Activated CD4-positive, alpha-beta memory T cell treated with anti-CD3 and anti-CD28 coated beads, Interleukin-2, amount 10 ng/mL, durations not matched to agents 7 days and 5 days (primary cell): Measurements from ENCODE around the gene OR51B6. TPM values are rescaled to one million over a fixed set of nuclear protein-coding genes. Genes with fewer than 3 reads are reported as not detected.

Experiments used
- CTCF ChIA-PET: fragments of 350-600 bp; sonication (Branson Sonifier 250); formaldehyde crosslinking; loops from one replicate; lab custom pipeline; 2021; ENCODE audit warnings: antibody characterized with exemption, inconsistent platforms; lab: Charles Lee
- POLR2A ChIA-PET: fragments of 350-600 bp; sonication (Branson Sonifier 250); formaldehyde crosslinking; loops from one replicate; lab custom pipeline; 2021; ENCODE audit warnings: antibody characterized with exemption; lab: Charles Lee
- DNase-seq: peaks from one replicate; pipeline ENCODE4 v3.0.0-alpha.2; 2020
- H3K27ac Mint-ChIP-seq: one replicate; pipeline ENCODE4 v1.8.0; 2021; ENCODE audit warnings: mild to moderate bottlenecking, mixed read lengths
- H3K27me3 Mint-ChIP-seq: one replicate; pipeline ENCODE4 v1.8.0; 2021; ENCODE audit warnings: mixed read lengths
- H3K36me3 Mint-ChIP-seq: one replicate; pipeline ENCODE4 v1.8.0; 2021; ENCODE audit warnings: low read depth, mixed read lengths
- H3K4me1 Mint-ChIP-seq: one replicate; pipeline ENCODE4 v1.8.0; 2021; ENCODE audit warnings: mixed read lengths
- H3K4me3 Mint-ChIP-seq: one replicate; pipeline ENCODE4 v1.8.0; 2021; ENCODE audit warnings: mild to moderate bottlenecking, mixed read lengths
- H3K9me3 Mint-ChIP-seq: one replicate; pipeline ENCODE4 v1.8.0; 2021; ENCODE audit warnings: mixed read lengths
- total RNA-seq, 2 experiments: library from RNA; stranded (reverse); gene quantifications; one replicate each; pipeline ENCODE4 v1.2.3, GENCODE V29; 2021

Gene OR51B6
- total RNA-seq, 2 experiments from 2014 or later: not detected

DNA sequence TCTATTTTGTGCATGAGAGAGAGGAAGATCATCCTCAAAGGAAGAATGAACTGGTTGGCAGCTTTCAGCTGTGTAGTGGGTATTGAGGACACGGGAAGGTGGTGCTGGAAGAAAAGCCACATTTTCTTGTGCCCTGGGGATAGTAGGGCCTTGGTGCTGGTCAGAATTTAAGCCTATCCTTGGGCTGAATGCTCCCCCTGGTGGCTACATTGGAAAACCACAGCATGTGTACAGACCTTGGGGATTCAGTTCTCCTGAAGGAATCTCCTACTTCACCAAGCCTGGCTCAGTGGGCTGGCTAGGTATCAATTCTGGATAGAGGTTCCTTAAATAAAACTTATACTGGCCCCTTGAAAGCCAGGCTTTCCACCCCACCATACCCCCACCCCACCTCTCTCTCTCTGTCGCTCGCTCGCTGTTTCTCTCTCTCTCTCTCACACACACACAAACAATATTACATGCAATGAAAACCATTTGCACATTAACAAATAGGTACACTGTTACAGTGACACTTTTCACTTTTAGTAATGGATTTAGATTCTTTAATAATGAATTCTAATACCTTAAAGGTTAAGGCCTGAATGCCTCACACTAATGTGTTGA is 29.5 kb downstream of the OR51B6 start:
- peak; percentile 35 for DNase-seq
- no peak overlapping the region for H3K27ac Mint-ChIP-seq
- no peak overlapping the region for H3K4me3 Mint-ChIP-seq
- no peaks in the 10 kb centered on the region for H3K9me3 Mint-ChIP-seq
- ChIA-PET CTCF (no interaction called here), POLR2A (no interaction called here)
- H3K27me3 Mint-ChIP-seq: no peaks in the 10 kb centered on the region
- no peaks in the 10 kb centered on the region for H3K4me1 Mint-ChIP-seq
- H3K36me3 Mint-ChIP-seq: no peaks in the 10 kb centered on the region

DNA sequence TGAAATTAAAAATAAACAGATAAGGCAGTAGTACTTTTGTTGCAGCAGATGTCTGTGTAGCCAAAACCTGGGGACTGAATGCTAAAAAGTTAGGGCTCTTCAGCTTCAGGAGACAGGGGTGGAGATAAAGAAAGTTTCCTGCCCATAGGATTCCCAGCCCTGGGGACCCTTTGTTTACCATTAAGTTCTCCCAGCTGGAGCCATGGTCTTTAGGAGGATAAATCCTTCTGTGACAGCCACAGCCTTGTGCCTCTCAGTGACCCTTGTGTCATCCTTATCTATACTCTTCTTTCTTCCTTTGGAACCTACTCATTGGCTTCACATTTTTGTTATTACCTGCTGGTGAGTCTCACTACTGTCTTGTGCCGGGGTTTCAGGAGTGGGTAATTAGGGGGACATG is 32.3 kb downstream of the OR51B6 start, which contains the start of gene OR51M1:
Gene OR51M1, plus strand, starts transcription at position 237 of the 400 bp plus-strand sequence. CDS start 5,587 bp downstream, outside the sequence.
- no peak for DNase-seq
- Mint-ChIP-seq H3K27me3 (no peaks in the 10 kb centered on the region), H3K9me3 (no peaks in the 10 kb centered on the region), H3K4me3 (no peak within 1 kb of the TSS), H3K4me1 (no peaks in the 10 kb centered on the region), H3K36me3 (no peaks in the 10 kb centered on the region), H3K27ac (no peak within 1 kb of the TSS)
- ChIA-PET CTCF (no interaction called here), POLR2A (no interaction called here)

DNA sequence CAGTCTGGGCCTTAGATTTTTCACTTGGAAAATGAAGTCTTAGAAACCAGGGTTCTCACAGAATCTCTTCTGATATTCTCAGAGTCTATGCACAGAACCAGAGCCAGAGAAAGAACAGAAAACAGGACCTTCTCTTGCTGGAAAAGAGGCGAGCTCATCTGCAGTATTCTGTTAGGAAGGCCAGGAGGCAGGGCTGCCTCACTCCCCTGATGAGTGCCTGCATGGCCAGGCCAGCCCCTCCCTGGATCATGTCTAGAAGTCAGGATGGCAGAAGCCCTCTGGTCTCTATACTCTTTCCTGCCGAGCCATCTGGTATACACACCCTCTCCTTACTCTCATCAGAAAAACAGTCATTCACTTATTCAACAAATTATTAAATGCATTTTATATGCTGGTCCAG is 33.0 kb downstream of the OR51B6 start:
- no peak overlapping the region for H3K4me3 Mint-ChIP-seq
- H3K9me3 Mint-ChIP-seq: no peaks in the 10 kb centered on the region
- H3K27ac Mint-ChIP-seq: no peak overlapping the region
- H3K27me3 Mint-ChIP-seq: no peaks in the 10 kb centered on the region
- H3K4me1 Mint-ChIP-seq: no peaks in the 10 kb centered on the region
- ChIA-PET POLR2A (no interaction called here), CTCF (no interaction called here)
- no peaks in the 10 kb centered on the region for H3K36me3 Mint-ChIP-seq
- DNase-seq: no peak

DNA sequence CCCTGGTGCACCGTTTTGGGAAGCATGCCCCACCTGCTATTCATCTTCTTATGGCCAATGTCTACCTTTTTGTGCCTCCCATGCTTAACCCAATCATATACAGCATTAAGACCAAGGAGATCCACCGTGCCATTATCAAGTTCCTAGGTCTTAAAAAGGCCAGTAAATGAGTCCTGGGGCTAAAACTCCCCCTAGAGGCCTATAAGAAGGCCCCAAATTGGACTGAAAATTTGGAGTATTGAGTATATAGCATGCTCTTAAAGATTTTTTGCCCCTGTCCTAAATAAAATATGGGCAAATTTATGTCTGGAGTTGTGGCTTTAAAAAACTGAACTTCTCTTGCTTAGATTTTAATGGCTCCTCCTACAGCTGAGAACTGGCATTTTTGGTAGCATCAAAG is 38.9 kb downstream of the OR51B6 start:
- POLR2A ChIA-PET: no interaction called here
- H3K4me3 Mint-ChIP-seq: no peak overlapping the region
- no peaks in the 10 kb centered on the region for H3K36me3 Mint-ChIP-seq
- DNase-seq: no peak
- no peak overlapping the region for H3K27ac Mint-ChIP-seq
- H3K27me3 Mint-ChIP-seq: no peaks in the 10 kb centered on the region
- no peaks in the 10 kb centered on the region for H3K9me3 Mint-ChIP-seq
- CTCF ChIA-PET: no interaction called here
- H3K4me1 Mint-ChIP-seq: no peaks in the 10 kb centered on the region

DNA sequence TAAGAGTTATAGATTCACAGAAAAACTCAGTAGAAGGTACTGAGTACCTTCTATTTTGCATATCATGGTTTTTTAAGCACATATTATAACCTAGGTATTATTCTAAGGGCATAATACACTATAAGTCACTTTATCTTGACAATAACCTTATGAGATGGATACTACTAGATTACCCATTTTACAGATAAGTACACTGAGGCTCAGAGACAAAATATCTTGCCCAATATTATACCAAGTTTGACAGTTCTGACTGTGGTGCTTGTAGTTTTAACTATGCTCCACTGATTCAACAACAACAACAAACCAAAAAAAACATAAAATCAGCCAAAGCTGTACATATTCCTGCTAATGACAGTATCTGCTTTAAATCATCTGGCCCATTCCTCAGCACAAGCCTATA is 42.8 kb downstream of the OR51B6 start:
- Mint-ChIP-seq H3K36me3 (no peaks in the 10 kb centered on the region), H3K27ac (no peak overlapping the region), H3K9me3 (no peaks in the 10 kb centered on the region), H3K4me3 (no peak overlapping the region), H3K27me3 (no peaks in the 10 kb centered on the region), H3K4me1 (no peaks in the 10 kb centered on the region)
- CTCF ChIA-PET: no interaction called here
- POLR2A ChIA-PET: no interaction called here
- DNase-seq: no peak

DNA sequence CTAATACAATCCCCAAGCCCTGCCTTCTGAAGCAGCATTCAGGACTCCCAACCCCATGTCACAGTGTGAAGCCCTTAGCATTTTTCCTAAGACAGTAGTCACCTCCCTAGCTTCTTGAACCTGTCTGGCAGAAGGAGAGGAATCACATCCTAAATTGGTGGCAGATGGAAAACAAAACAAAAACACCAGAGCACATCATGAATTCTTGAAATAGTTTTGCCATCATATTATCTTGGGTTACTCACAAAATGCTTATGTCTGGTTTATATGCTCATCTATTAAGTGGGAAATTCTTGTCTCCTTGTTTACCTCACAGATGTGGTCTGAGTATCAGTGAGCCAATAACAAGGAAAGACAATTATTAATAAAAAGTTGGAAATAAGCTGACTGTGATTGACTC is 47.6 kb downstream of the OR51B6 start:
- H3K36me3 Mint-ChIP-seq: no peaks in the 10 kb centered on the region
- POLR2A ChIA-PET: no interaction called here
- H3K4me3 Mint-ChIP-seq: no peak overlapping the region
- no peaks in the 10 kb centered on the region for H3K4me1 Mint-ChIP-seq
- CTCF ChIA-PET: no interaction called here
- H3K9me3 Mint-ChIP-seq: peaks cover 3% of the 10 kb centered on the region
- DNase-seq: no peak
- H3K27me3 Mint-ChIP-seq: no peaks in the 10 kb centered on the region
- H3K27ac Mint-ChIP-seq: no peak overlapping the region

Other genes starting within 250 kb of the OR51B6 start
- gene OR52A5, start 213.2 kb upstream of the OR51B6 start, total RNA-seq: not detected
- gene OR52A1, start 196.8 kb upstream of the OR51B6 start, total RNA-seq: not detected
- not detected for gene OR51V1, start 150.8 kb upstream of the OR51B6 start, total RNA-seq
- not detected for gene HBB, start 124.4 kb upstream of the OR51B6 start, total RNA-seq
- not detected for gene HBD, start 117.0 kb upstream of the OR51B6 start, total RNA-seq
- not detected for gene HBG1, start 101.7 kb upstream of the OR51B6 start, total RNA-seq
- not detected for gene HBG2, start 96.7 kb upstream of the OR51B6 start, total RNA-seq
- gene HBE1, start 81.6 kb upstream of the OR51B6 start, total RNA-seq: not detected
- not detected for gene OR51B4, start 49.6 kb upstream of the OR51B6 start, total RNA-seq
- not detected for gene OR51B2, start 27.2 kb upstream of the OR51B6 start, total RNA-seq
- gene OR51B5, start 8.0 kb upstream of the OR51B6 start, total RNA-seq: not detected
- gene OR51M1, start 32.3 kb downstream of the OR51B6 start, total RNA-seq: not detected
- not detected for gene OR51Q1, start 70.6 kb downstream of the OR51B6 start, total RNA-seq
- not detected for gene OR51I1, start 90.0 kb downstream of the OR51B6 start, total RNA-seq
- gene OR51I2, start 97.8 kb downstream of the OR51B6 start, total RNA-seq: not detected
- gene OR52D1, start 137.2 kb downstream of the OR51B6 start, total RNA-seq: not detected
- not detected for gene UBQLN3, start 158.4 kb downstream of the OR51B6 start, total RNA-seq
- gene UBQLNL, start 165.2 kb downstream of the OR51B6 start, total RNA-seq: under 1 TPM; 0.13 to 0.28 TPM
- gene OR52H1, start 197.0 kb downstream of the OR51B6 start, total RNA-seq: not detected
- not detected for gene OR52B6, start 229.4 kb downstream of the OR51B6 start, total RNA-seq
- 1 to 10 TPM in 1 of 2 experiments, under 1 TPM in 1; 0.60 to 1.1 TPM for gene TRIM6, start 245.1 kb downstream of the OR51B6 start, total RNA-seq